Osteoblast (primary cell): ENCODE results near the gene RBM23. TPM values are rescaled to one million over a fixed set of nuclear protein-coding genes. Genes with fewer than 3 reads are reported as not detected.
A peak's percentile ranks its signal among the peaks of the same experiment; 100 is the strongest.
"Not testable (repeated sequence)": the region's sequence is repeated elsewhere in the genome, so short reads cannot be mapped to it uniquely, and the experiment has no call there.

ENCODE experiments used
- DNase-seq: peaks from one replicate; pipeline ENCODE4 v3.0.0; 2011; ENCODE audit warnings: low spot score, mixed read lengths; ENCODE audit not compliant: insufficient read length; ENCODE audit errors: missing footprints
- H2AFZ ChIP-seq: 2 replicates; pipeline ENCODE4 v1.6.0; 2011; ENCODE audit warnings: mild to moderate bottlenecking, low read length
- H3K27ac ChIP-seq: 2 replicates; pipeline ENCODE4 v1.5.1; 2011; ENCODE audit warnings: mild to moderate bottlenecking, low read depth, low read length, moderate library complexity
- H3K27me3 ChIP-seq: 2 replicates; pipeline ENCODE4 v1.6.0; 2012; ENCODE audit warnings: mild to moderate bottlenecking, control low read depth, inconsistent platforms, low read length, moderate library complexity; ENCODE audit not compliant: insufficient read depth
- H3K36me3 ChIP-seq: 2 replicates; pipeline ENCODE4 v1.5.1; 2011; ENCODE audit warnings: mild to moderate bottlenecking, low read length, control low read depth, moderate library complexity; ENCODE audit not compliant: insufficient read depth
- H3K4me1 ChIP-seq: 2 replicates; pipeline ENCODE4 v1.5.1; 2011; ENCODE audit warnings: mild to moderate bottlenecking, low read length, control low read depth, moderate library complexity; ENCODE audit not compliant: insufficient read depth
- H3K4me2 ChIP-seq: 2 replicates; pipeline ENCODE4 v1.6.0; 2011; ENCODE audit warnings: mild to moderate bottlenecking, low read length; ENCODE audit not compliant: insufficient read depth
- H3K4me3 ChIP-seq: fragments of 200-600 bp; sonication (generic); 3 replicates; pipeline ENCODE4 v1.5.1; 2012; ENCODE audit warnings: mild to moderate bottlenecking, low read length, inconsistent platforms; ENCODE audit not compliant: insufficient read depth
- H3K79me2 ChIP-seq: 2 replicates; pipeline ENCODE4 v1.6.0; 2012; ENCODE audit warnings: mild to moderate bottlenecking, low read length, control low read depth, inconsistent platforms; ENCODE audit not compliant: insufficient read depth
- H3K9me3 ChIP-seq: 2 replicates; pipeline ENCODE4 v1.5.1; 2011; ENCODE audit warnings: low read depth, low read length, control low read depth
- H4K20me1 ChIP-seq: 2 replicates; pipeline ENCODE4 v1.6.0; 2012; ENCODE audit warnings: mild to moderate bottlenecking, low read length, control low read depth; ENCODE audit not compliant: insufficient read depth
- CTCF ChIP-seq: IDR thresholded peaks from 2 replicates; pipeline ENCODE4 v1.5.1; 2011; ENCODE audit warnings: mild to moderate bottlenecking, low read depth, low read length, moderate library complexity; ENCODE audit errors: extremely low read depth
- total RNA-seq: library from RNA; depleted of rRNA; stranded (reverse); fragments of >200 nt; gene quantifications from 2 replicates; pipeline ENCODE4 v1.2.3, GENCODE V29; 2012

RBM23 gene
- total RNA-seq, 1 donor: 98.1 TPM

- peak overlapping the region; percentile 81 for H3K4me3 ChIP-seq
- peak overlapping the region; percentile 61 for H3K27ac ChIP-seq
- H3K79me2 ChIP-seq: peaks cover 2% of the 10 kb centered on the region
- H2AFZ ChIP-seq: peak overlapping the region; percentile 98
- peak overlapping the region; percentile 82 for H3K4me2 ChIP-seq
- no peaks in the 10 kb centered on the region for H3K9me3 ChIP-seq
- DNase-seq: peak; percentile 46
- peaks cover 10% of the 10 kb centered on the region for H3K36me3 ChIP-seq
- H3K27me3 ChIP-seq: no peaks in the 10 kb centered on the region
- H3K4me1 ChIP-seq: peaks cover 11% of the 10 kb centered on the region
- H4K20me1 ChIP-seq: no peaks in the 10 kb centered on the region
- TF ChIP-seq CTCF: no peak
These were observed 37.0 kb upstream of the RBM23 start for GRCh38 chr14:22955702-22956569.

- TF ChIP-seq CTCF: no peak
- H3K27ac ChIP-seq: no peak overlapping the region
- no peaks in the 10 kb centered on the region for H3K9me3 ChIP-seq
- no peak overlapping the region for H2AFZ ChIP-seq
- no peaks in the 10 kb centered on the region for H4K20me1 ChIP-seq
- H3K27me3 ChIP-seq: no peaks in the 10 kb centered on the region
- peaks cover 10% of the 10 kb centered on the region for H3K36me3 ChIP-seq
- H3K79me2 ChIP-seq: peaks cover 2% of the 10 kb centered on the region
- H3K4me1 ChIP-seq: peaks cover 11% of the 10 kb centered on the region
- DNase-seq: no peak
- no peak overlapping the region for H3K4me2 ChIP-seq
- H3K4me3 ChIP-seq: no peak overlapping the region
These were observed 33.5 kb upstream of the RBM23 start for GRCh38 chr14:22952418-22952817.

GRCh38 chr14:22951795-22952194, 32.8 kb upstream of the RBM23 start:
- not testable (repeated sequence) for DNase-seq, H3K4me2 ChIP-seq, H2AFZ ChIP-seq, H4K20me1 ChIP-seq, H3K27me3 ChIP-seq, H3K4me3 ChIP-seq, H3K9me3 ChIP-seq, H3K79me2 ChIP-seq, H3K27ac ChIP-seq
- Histone ChIP-seq H3K36me3 (peaks cover 13% of the 10 kb centered on the region), H3K4me1 (peaks cover 11% of the 10 kb centered on the region)

GRCh38 chr14:22945642-22946041, 26.7 kb upstream of the RBM23 start:
- no peak overlapping the region for H3K4me3 ChIP-seq
- TF ChIP-seq CTCF: no peak
- H2AFZ ChIP-seq: no peak overlapping the region
- H3K27ac ChIP-seq: no peak overlapping the region
- H3K27me3 ChIP-seq: no peaks in the 10 kb centered on the region
- DNase-seq: no peak
- H3K4me2 ChIP-seq: no peak overlapping the region
- H3K9me3 ChIP-seq: no peaks in the 10 kb centered on the region
- H3K4me1 ChIP-seq: no peaks in the 10 kb centered on the region
- H3K79me2 ChIP-seq: no peaks in the 10 kb centered on the region
- H4K20me1 ChIP-seq: no peaks in the 10 kb centered on the region
- peaks cover 3% of the 10 kb centered on the region for H3K36me3 ChIP-seq
